PC-9 (cell line): ENCODE results near the gene EYA4. TPM values are rescaled to one million over a fixed set of nuclear protein-coding genes. Genes with fewer than 3 reads are reported as not detected.

ENCODE experiments used
- BruUV-seq: library from RNA; stranded (reverse); fragments of 400-500 nt; replicated peaks from 2 replicates; lab custom pipeline; 2021; lab: Mats Ljungman, UMichigan
- CTCF ChIA-PET: fragments of 300-600 bp; sonication (Branson Sonifier 250); formaldehyde crosslinking; loops from one replicate; lab custom pipeline; 2022; ENCODE audit warnings: antibody characterized with exemption; lab: Charles Lee
- POLR2A ChIA-PET: fragments of 300-600 bp; sonication (Branson Sonifier 250); formaldehyde crosslinking; loops from one replicate; lab custom pipeline; 2022; ENCODE audit warnings: antibody characterized with exemption; ENCODE audit not compliant: unreplicated experiment; lab: Charles Lee
- DNase-seq, 2 experiments: peaks; one replicate each; pipeline versions ENCODE4 v3.0.0 to v3.0.0-alpha.2; 2015 to 2022; ENCODE audit warnings: mixed read lengths in 1 of 2
- H2AFZ ChIP-seq: fragments of 200-600 bp; sonication (generic); 2 replicates; pipeline ENCODE4 v1.8.1; 2017; ENCODE audit warnings: antibody characterized with exemption
- H3F3A ChIP-seq: fragments of 200-600 bp; sonication (generic); 2 replicates; pipeline ENCODE4 v1.8.1; 2017; ENCODE audit warnings: antibody characterized with exemption, mild to moderate bottlenecking, low read depth; ENCODE audit not compliant: insufficient read depth
- H3K27ac ChIP-seq: fragments of 200-600 bp; sonication (generic); 2 replicates; pipeline ENCODE4 v1.6.1; 2016; ENCODE audit warnings: mixed run types
- H3K27me3 ChIP-seq: fragments of 200-600 bp; sonication (generic); 2 replicates; pipeline ENCODE4 v1.6.1; 2016; ENCODE audit warnings: low read depth, mixed run types; ENCODE audit not compliant: insufficient read depth
- H3K36me3 ChIP-seq: fragments of 200-600 bp; sonication (generic); 2 replicates; pipeline ENCODE4 v1.6.1; 2016; ENCODE audit warnings: low read depth, mixed run types
- H3K4me1 ChIP-seq: fragments of 200-600 bp; sonication (generic); replicated peaks from 2 replicates; pipeline ENCODE4 v1.6.1; 2016; ENCODE audit warnings: mixed run types; ENCODE audit not compliant: insufficient read depth
- H3K4me2 ChIP-seq: fragments of 200-600 bp; sonication (generic); 2 replicates; pipeline ENCODE4 v1.6.1; 2017; ENCODE audit warnings: mixed run types
- H3K4me3 ChIP-seq: fragments of 200-600 bp; sonication (generic); 2 replicates; pipeline ENCODE4 v1.6.1; 2016; ENCODE audit warnings: mixed run types
- H3K79me2 ChIP-seq: fragments of 200-600 bp; sonication (generic); 2 replicates; pipeline ENCODE4 v1.6.1; 2017; ENCODE audit warnings: low read depth, mixed run types
- H3K9me2 ChIP-seq: fragments of 200-600 bp; sonication (generic); 2 replicates; pipeline ENCODE4 v1.8.1; 2017; ENCODE audit warnings: mild to moderate bottlenecking; ENCODE audit not compliant: insufficient read depth
- H3K9me3 ChIP-seq: fragments of 200-600 bp; sonication (generic); 2 replicates; pipeline ENCODE4 v1.8.1; 2016; ENCODE audit warnings: low read depth; ENCODE audit not compliant: insufficient read depth
- H4K20me1 ChIP-seq: fragments of 200-600 bp; sonication (generic); 2 replicates; pipeline ENCODE4 v1.8.1; 2017; ENCODE audit not compliant: insufficient read depth
- CTCF ChIP-seq: fragments of 200-600 bp; sonication (generic); conservative IDR thresholded peaks from 2 replicates; pipeline ENCODE4 v1.6.1; 2017; ENCODE audit warnings: mixed run types, antibody characterized with exemption, mild to moderate bottlenecking, moderate library complexity
- EZH2 ChIP-seq: fragments of 200-600 bp; sonication (generic); IDR thresholded peaks from 2 replicates; pipeline ENCODE4 v1.8.0; 2017; ENCODE audit warnings: antibody characterized with exemption, low read depth
- intact Hi-C: fragments of 100-400 bp; cut with micrococcal nuclease; formaldehyde crosslinking; loops from one replicate; pipeline ENCODE4 v1.10.0; 2022; ENCODE audit not compliant: unreplicated experiment
- total RNA-seq: library from RNA; stranded (reverse); gene quantifications from 2 replicates; pipeline ENCODE4 v1.2.3, GENCODE V29; 2021

Gene EYA4
- total RNA-seq, 1 experiment from 2014 or later: 9.8 TPM

GRCh38 chr6:133251688-133252087 lies 10.5 kb downstream of the EYA4 start:
- Histone ChIP-seq H3K9me3 (0 out of 2 replicates have a peak, but pooled peaks cover 6% of the 10 kb centered on the region), H3K79me2 (0 out of 2 replicates have a peak, but pooled peaks cover 4% of the 10 kb centered on the region), H3K36me3 (no peaks in the 10 kb centered on the region), H3K9me2 (no peaks in the 10 kb centered on the region), H3K27ac (no peak overlapping the region), H3K27me3 (no peaks in the 10 kb centered on the region), H4K20me1 (no peaks in the 10 kb centered on the region), H3K4me2 (no peak overlapping the region), H3F3A (no peaks in the 10 kb centered on the region; the same call in 1 of the 2 replicates), H3K4me1 (peaks cover 23% of the 10 kb centered on the region), H3K4me3 (no peak overlapping the region), H2AFZ (no peak overlapping the region)
- ChIA-PET POLR2A (no interaction called here), CTCF (no interaction called here)
- intact Hi-C loops: no loop called here
- TF ChIP-seq CTCF: no peak
- no peak for TF ChIP-seq EZH2
- DNase-seq: no peak
- BruUV-seq: no TSS peak

DNA sequence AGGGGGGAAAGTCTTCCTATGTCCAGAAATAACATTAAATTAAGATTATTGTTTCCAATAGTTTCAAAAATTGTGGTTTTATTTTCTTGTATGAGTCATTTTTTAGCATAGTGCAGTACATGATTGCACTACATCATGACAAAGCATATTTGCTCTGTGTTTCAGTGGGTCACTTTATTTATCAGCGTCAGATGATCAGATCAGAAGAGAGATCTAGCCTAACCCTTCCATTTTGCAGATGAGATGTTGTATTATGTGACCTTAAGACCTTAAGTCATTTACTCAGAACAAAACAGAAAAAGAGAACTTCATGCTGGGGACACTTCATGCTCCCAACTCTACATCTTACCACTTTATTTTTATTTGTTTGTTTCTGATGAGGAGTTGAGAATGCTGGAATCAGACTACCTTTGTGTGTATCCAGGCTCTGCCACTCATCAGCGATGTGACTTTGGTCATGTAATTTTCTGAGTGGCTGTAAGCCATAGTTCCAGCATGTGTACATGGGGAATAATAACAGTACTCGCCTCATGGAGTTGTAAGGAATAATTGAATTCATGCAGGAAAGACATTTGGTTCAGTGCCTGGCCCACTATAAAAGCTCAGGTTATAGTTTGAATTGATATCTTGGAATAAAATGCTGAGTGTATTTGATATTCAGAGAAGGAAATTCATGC lies 13.5 kb downstream of the EYA4 start:
- H3K4me1 ChIP-seq: peaks cover 31% of the 10 kb centered on the region
- POLR2A ChIA-PET: no interaction called here
- intact Hi-C loops: no loop called here
- TF ChIP-seq EZH2 (no peak), CTCF (no peak)
- H3K9me2 ChIP-seq: no peaks in the 10 kb centered on the region
- no peaks in the 10 kb centered on the region for H3K36me3 ChIP-seq
- H2AFZ ChIP-seq: peak overlapping the region; percentile 70
- H3K4me3 ChIP-seq: 0 out of 2 replicates have a peak overlapping the region, but pooled peaks have one; percentile 3
- H3K4me2 ChIP-seq: peak overlapping the region; percentile 39
- peak overlapping the region; percentile 92 for H3K27ac ChIP-seq
- CTCF ChIA-PET: no interaction called here
- H3F3A ChIP-seq: peaks cover 3% of the 10 kb centered on the region; the same call in 1 of the 2 replicates
- no peaks in the 10 kb centered on the region for H3K27me3 ChIP-seq
- H3K79me2 ChIP-seq: 0 out of 2 replicates have a peak, but pooled peaks cover 4% of the 10 kb centered on the region
- DNase-seq: peak; percentile 5 to 70
- TSS peak; percentile 84 for BruUV-seq
- H3K9me3 ChIP-seq: 0 out of 2 replicates have a peak, but pooled peaks cover 6% of the 10 kb centered on the region
- H4K20me1 ChIP-seq: no peaks in the 10 kb centered on the region

DNA sequence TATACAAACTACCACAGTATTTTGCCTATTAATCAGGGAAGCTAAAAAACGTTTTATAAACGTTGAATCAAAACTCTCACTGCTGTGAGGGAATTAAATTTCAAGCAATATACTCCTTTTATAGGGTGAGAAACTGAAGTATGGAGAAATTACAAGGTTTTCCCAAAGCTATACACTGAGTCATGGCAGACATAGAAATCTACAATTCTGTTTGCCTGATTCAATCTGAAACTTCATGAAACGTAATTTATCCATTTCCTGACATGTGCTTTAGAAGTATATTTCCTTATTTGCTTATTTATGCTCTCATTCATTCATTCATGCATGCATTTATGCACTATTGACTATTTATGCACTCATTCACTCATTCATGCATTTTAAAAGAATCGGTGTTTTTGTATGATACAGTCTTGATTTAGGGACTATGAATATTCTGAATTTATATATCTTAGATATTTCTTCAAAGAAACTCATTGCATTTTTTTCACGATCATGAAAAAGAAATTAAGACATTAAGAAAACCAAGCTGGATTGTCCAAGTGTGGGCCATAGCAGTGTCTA lies 16.5 kb downstream of the EYA4 start:
- BruUV-seq: no TSS peak
- no peaks in the 10 kb centered on the region for H3K36me3 ChIP-seq
- no peaks in the 10 kb centered on the region for H3K27me3 ChIP-seq
- no peaks in the 10 kb centered on the region for H4K20me1 ChIP-seq
- ChIA-PET POLR2A (no interaction called here), CTCF (no interaction called here)
- H2AFZ ChIP-seq: no peak overlapping the region
- no peak overlapping the region for H3K4me2 ChIP-seq
- H3K4me3 ChIP-seq: no peak overlapping the region
- TF ChIP-seq CTCF (no peak), EZH2 (no peak)
- no peak overlapping the region for H3K27ac ChIP-seq
- intact Hi-C loops: no loop called here
- no peak for DNase-seq
- peaks cover 36% of the 10 kb centered on the region for H3K4me1 ChIP-seq
- 0 out of 2 replicates have a peak, but pooled peaks cover 3% of the 10 kb centered on the region for H3F3A ChIP-seq
- no peaks in the 10 kb centered on the region for H3K9me2 ChIP-seq
- H3K79me2 ChIP-seq: 0 out of 2 replicates have a peak, but pooled peaks cover 4% of the 10 kb centered on the region
- 0 out of 2 replicates have a peak, but pooled peaks cover 6% of the 10 kb centered on the region for H3K9me3 ChIP-seq
